Panc1 (cell line): ENCODE measurements around the gene KIF26B. TPM values are rescaled to one million over a fixed set of nuclear protein-coding genes. Genes with fewer than 3 reads are reported as not detected.

Experiments used
- ATAC-seq: fragments of 200-7000 bp; cut with Tn5 transposase; 2 replicates; pipeline ENCODE4 v1.9.1; 2020; ENCODE audit warnings: mild to moderate bottlenecking, moderate library complexity
- BruUV-seq: library from RNA; stranded (reverse); fragments of 400-500 nt; replicated peaks from 2 replicates; lab custom pipeline; 2021; lab: Mats Ljungman, UMichigan
- CTCF ChIA-PET: fragments of 300-600 bp; sonication (Branson Sonifier 250); formaldehyde crosslinking; loops from one replicate; lab custom pipeline; 2022; ENCODE audit warnings: antibody characterized with exemption; lab: Charles Lee
- POLR2A ChIA-PET: fragments of 300-600 bp; sonication (Branson Sonifier 250); formaldehyde crosslinking; loops from one replicate; lab custom pipeline; 2022; ENCODE audit warnings: antibody characterized with exemption; lab: Charles Lee
- DNase-seq: peaks from one replicate; pipeline ENCODE4 v3.0.0-alpha.2; 2010; ENCODE audit warnings: low read depth, low spot score
- H3K27ac ChIP-seq: 2 replicates; pipeline ENCODE4 v1.5.1; 2011; ENCODE audit warnings: mild to moderate bottlenecking, low read length, inconsistent platforms
- H3K27me3 ChIP-seq: fragments of 200-500 bp; sonication (Bioruptor generic); 2 replicates; pipeline ENCODE4 v1.6.0; 2014; ENCODE audit warnings: low read length, inconsistent platforms; ENCODE audit not compliant: control insufficient read depth, insufficient read depth
- H3K36me3 ChIP-seq: fragments of 200-500 bp; sonication (Bioruptor generic); 2 replicates; pipeline ENCODE4 v1.5.1; 2014; ENCODE audit warnings: inconsistent platforms, mild to moderate bottlenecking, low read length, moderate library complexity; ENCODE audit not compliant: control insufficient read depth, insufficient read depth
- H3K4me1 ChIP-seq: 2 replicates; pipeline ENCODE4 v1.5.1; 2011; ENCODE audit warnings: inconsistent platforms, mild to moderate bottlenecking, low read length, moderate library complexity; ENCODE audit not compliant: control insufficient read depth, insufficient read depth
- H3K4me3 ChIP-seq, 2 experiments: 2 replicates each; pipeline ENCODE4 v1.5.1; 2011 to 2012; ENCODE audit warnings: low read depth in 2 of 2, low read length in 2 of 2, mild to moderate bottlenecking in 2 of 2, inconsistent platforms in 1 of 2, moderate library complexity in 1 of 2
- H3K9me3 ChIP-seq: fragments of 200-500 bp; sonication (Bioruptor generic); 2 replicates; pipeline ENCODE4 v1.5.1; 2014; ENCODE audit warnings: low read depth, mild to moderate bottlenecking, inconsistent platforms, low read length, moderate library complexity; ENCODE audit not compliant: control insufficient read depth, insufficient read depth
- POLR2AphosphoS5 ChIP-seq: IDR thresholded peaks from 2 replicates; pipeline ENCODE4 v1.6.1; 2012; ENCODE audit warnings: mild to moderate bottlenecking, low read depth, low read length, moderate library complexity
- SIN3A ChIP-seq: IDR thresholded peaks from 2 replicates; pipeline ENCODE4 v1.6.1; 2012; ENCODE audit warnings: low read depth, mild to moderate bottlenecking, low read length, moderate library complexity, borderline replicate concordance; ENCODE audit not compliant: insufficient read depth
- TCF7L2 ChIP-seq: IDR thresholded peaks from 2 replicates; pipeline ENCODE4 v1.6.1; 2011; ENCODE audit warnings: mild to moderate bottlenecking, low read depth, low read length, inconsistent platforms
- in situ Hi-C: cut with HindIII; loops from 2 replicates; pipeline ENCODE4 v1.10.0; 2016; ENCODE audit warnings: low sequenced_read_pairs, low pct_unique_long_range_greater_than_20kb
- intact Hi-C: fragments of 100-400 bp; cut with micrococcal nuclease; formaldehyde crosslinking; loops from one replicate; pipeline ENCODE4 v1.10.0; 2022; ENCODE audit not compliant: unreplicated experiment
- total RNA-seq: library from RNA; stranded (reverse); gene quantifications from one replicate; pipeline ENCODE4 v1.2.1, GENCODE V29; 2021; ENCODE audit not compliant: unreplicated experiment
- TF ChIP-seq, protein P1 (sequence below): fragments of 450-650 bp; IDR thresholded peaks from 2 replicates; pipeline ENCODE4 v1.5.1; 2017; ENCODE audit warnings: mild to moderate bottlenecking
- TF ChIP-seq, protein P2 (sequence below), 2 experiments: IDR thresholded peaks; 2 replicates each; pipeline ENCODE4 v1.6.1; 2011 to 2012; ENCODE audit warnings: low read depth in 2 of 2, control low read depth in 1 of 2, low read length in 1 of 2, mild to moderate bottlenecking in 1 of 2, moderate library complexity in 1 of 2; ENCODE audit not compliant: insufficient read depth in 1 of 2

Gene KIF26B
- total RNA-seq, 1 experiment from 2014 or later: 0.33 TPM

DNA sequence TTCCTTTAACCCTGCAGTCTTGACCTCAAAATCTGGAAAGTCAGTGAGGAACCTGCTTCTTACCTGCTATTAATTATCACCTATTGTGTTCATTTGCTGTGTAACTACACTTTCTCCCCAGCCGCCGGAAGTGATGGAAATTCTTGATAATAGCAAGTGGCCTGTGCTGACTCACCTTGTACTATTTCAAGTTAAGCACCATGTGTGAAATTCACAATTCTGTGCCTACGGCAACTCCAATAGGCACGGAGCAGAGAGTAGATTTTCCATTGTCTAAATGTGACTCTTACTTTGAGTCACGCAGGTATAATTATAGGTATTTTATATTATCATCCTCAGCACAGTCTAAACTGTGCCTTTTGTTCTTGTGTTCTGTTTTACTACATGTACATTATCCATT is 466.8 kb downstream of the KIF26B start:
- TF ChIP-seq SIN3A: no peak
- no peaks in the 10 kb centered on the region for H3K9me3 ChIP-seq
- in situ Hi-C loops (no loop called here), intact Hi-C loops (no loop called here)
- no peak overlapping the region for H3K4me3 ChIP-seq
- CTCF ChIA-PET: no interaction called here
- no peaks in the 10 kb centered on the region for H3K36me3 ChIP-seq
- DNase-seq: no peak
- H3K27me3 ChIP-seq: peaks cover 3% of the 10 kb centered on the region; the same call in 1 of the 2 replicates
- no peak for ATAC-seq
- BruUV-seq: no TSS peak
- no peaks in the 10 kb centered on the region for H3K4me1 ChIP-seq
- H3K27ac ChIP-seq: no peak overlapping the region
- POLR2A ChIA-PET: no interaction called here

DNA sequence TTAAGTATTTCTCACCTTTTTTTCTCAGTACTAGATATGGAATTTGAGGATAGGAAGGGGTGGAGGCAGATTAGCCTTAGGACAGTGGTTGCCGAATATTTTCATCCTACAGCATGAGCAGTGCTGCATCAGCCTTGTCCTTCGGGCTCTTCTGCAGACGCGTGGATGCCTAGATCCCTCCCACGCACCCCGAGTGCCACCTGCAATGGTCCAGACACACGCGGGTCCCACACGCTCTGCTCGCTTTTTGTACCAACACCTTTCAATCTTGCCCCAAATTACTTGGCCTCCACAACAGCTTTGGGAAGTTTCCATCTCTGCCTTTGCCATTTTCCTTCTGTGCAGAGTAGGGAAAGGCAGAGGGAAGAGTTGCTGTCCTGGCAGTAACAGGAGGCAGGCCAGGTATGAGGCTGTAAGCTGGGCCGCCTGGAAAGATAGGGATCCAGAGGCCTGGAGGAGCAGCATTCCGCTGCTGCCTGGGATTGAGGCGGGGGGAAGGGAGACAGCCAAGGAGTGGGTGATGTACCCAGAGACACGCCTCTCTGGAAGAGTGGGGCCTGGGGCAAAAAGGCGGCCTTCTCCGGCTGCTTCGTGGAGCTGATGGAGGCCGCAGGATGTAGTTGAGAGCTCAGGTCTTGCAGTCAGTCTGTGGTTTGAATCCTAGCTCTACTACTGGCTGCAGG is 467.7 kb downstream of the KIF26B start:
- no peak for TF ChIP-seq TCF7L2
- no peak for TF ChIP-seq SIN3A
- no peak for TF ChIP-seq POLR2AphosphoS5
- TF ChIP-seq, protein P1, sequence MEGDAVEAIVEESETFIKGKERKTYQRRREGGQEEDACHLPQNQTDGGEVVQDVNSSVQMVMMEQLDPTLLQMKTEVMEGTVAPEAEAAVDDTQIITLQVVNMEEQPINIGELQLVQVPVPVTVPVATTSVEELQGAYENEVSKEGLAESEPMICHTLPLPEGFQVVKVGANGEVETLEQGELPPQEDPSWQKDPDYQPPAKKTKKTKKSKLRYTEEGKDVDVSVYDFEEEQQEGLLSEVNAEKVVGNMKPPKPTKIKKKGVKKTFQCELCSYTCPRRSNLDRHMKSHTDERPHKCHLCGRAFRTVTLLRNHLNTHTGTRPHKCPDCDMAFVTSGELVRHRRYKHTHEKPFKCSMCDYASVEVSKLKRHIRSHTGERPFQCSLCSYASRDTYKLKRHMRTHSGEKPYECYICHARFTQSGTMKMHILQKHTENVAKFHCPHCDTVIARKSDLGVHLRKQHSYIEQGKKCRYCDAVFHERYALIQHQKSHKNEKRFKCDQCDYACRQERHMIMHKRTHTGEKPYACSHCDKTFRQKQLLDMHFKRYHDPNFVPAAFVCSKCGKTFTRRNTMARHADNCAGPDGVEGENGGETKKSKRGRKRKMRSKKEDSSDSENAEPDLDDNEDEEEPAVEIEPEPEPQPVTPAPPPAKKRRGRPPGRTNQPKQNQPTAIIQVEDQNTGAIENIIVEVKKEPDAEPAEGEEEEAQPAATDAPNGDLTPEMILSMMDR: no peak
- TF ChIP-seq, protein P2, sequence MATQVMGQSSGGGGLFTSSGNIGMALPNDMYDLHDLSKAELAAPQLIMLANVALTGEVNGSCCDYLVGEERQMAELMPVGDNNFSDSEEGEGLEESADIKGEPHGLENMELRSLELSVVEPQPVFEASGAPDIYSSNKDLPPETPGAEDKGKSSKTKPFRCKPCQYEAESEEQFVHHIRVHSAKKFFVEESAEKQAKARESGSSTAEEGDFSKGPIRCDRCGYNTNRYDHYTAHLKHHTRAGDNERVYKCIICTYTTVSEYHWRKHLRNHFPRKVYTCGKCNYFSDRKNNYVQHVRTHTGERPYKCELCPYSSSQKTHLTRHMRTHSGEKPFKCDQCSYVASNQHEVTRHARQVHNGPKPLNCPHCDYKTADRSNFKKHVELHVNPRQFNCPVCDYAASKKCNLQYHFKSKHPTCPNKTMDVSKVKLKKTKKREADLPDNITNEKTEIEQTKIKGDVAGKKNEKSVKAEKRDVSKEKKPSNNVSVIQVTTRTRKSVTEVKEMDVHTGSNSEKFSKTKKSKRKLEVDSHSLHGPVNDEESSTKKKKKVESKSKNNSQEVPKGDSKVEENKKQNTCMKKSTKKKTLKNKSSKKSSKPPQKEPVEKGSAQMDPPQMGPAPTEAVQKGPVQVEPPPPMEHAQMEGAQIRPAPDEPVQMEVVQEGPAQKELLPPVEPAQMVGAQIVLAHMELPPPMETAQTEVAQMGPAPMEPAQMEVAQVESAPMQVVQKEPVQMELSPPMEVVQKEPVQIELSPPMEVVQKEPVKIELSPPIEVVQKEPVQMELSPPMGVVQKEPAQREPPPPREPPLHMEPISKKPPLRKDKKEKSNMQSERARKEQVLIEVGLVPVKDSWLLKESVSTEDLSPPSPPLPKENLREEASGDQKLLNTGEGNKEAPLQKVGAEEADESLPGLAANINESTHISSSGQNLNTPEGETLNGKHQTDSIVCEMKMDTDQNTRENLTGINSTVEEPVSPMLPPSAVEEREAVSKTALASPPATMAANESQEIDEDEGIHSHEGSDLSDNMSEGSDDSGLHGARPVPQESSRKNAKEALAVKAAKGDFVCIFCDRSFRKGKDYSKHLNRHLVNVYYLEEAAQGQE (IDR thresholded peaks at IDR 0.05; ENCODE audit: insufficient read depth in 1 of 2, low read depth in 2 of 2, low read length in 1 of 2): no peak
- in situ Hi-C loops: no loop called here
- ChIA-PET CTCF (interaction anchor here (0.7 kb wide), 1 partner anchor 37 kb away, joined by 8 read pairs; no protein-coding TSS in a partner anchor), POLR2A (interaction anchor here (0.6 kb wide), 2 partner anchors 9 to 670 kb away, joined by 3 read pairs; no protein-coding TSS in a partner anchor)
- Histone ChIP-seq H3K36me3 (no peaks in the 10 kb centered on the region), H3K4me1 (no peaks in the 10 kb centered on the region), H3K27ac (no peak overlapping the region), H3K27me3 (peaks cover 3% of the 10 kb centered on the region; the same call in 1 of the 2 replicates), H3K9me3 (no peaks in the 10 kb centered on the region), H3K4me3 (no peak overlapping the region)
- DNase-seq: no peak
- intact Hi-C loops: no loop called here
- ATAC-seq: no peak
- BruUV-seq: no TSS peak

DNA sequence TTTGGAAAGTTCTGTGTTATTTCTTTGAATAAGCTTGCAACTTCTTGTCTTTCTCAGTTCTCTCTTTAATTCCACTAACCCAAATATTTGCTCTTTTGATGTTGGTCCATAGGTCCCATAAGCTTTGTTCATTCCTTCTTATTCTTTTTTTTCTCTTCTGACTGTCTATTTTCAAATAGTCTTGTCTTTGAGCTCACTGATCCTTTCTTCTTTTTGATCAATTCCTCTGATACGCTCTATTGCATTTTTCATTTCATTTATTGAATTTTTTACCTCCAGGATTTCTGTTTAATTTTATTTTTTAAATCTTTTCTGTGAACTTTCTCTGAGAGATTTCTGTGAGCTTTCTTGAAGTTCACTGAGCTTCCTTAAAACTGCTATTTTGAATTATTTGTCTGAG is 486.6 kb downstream of the KIF26B start:
- ATAC-seq (no peak), DNase-seq (no peak)
- no peak overlapping the region for H3K4me3 ChIP-seq
- no peaks in the 10 kb centered on the region for H3K27me3 ChIP-seq
- H3K36me3 ChIP-seq: no peaks in the 10 kb centered on the region
- no peak overlapping the region for H3K27ac ChIP-seq
- POLR2A ChIA-PET: no interaction called here
- intact Hi-C loops (no loop called here), in situ Hi-C loops (no loop called here)
- no peaks in the 10 kb centered on the region for H3K4me1 ChIP-seq
- TF ChIP-seq, protein P2 (IDR thresholded peaks at IDR 0.05; ENCODE audit: insufficient read depth in 1 of 2, low read depth in 2 of 2, low read length in 1 of 2): no peak
- TF ChIP-seq, protein P1: no peak
- TF ChIP-seq SIN3A (no peak), POLR2AphosphoS5 (no peak), TCF7L2 (no peak)
- peaks cover 15% of the 10 kb centered on the region; the same call in 1 of the 2 replicates for H3K9me3 ChIP-seq
- CTCF ChIA-PET: no interaction called here
- no TSS peak for BruUV-seq
